ENCODE data around the gene MAPK8IP3.
"Not testable (repeated sequence)": the region's sequence is repeated elsewhere in the genome, so short reads cannot be mapped to it uniquely, and the experiment has no call there.

MAPK8IP3 gene

DNA sequence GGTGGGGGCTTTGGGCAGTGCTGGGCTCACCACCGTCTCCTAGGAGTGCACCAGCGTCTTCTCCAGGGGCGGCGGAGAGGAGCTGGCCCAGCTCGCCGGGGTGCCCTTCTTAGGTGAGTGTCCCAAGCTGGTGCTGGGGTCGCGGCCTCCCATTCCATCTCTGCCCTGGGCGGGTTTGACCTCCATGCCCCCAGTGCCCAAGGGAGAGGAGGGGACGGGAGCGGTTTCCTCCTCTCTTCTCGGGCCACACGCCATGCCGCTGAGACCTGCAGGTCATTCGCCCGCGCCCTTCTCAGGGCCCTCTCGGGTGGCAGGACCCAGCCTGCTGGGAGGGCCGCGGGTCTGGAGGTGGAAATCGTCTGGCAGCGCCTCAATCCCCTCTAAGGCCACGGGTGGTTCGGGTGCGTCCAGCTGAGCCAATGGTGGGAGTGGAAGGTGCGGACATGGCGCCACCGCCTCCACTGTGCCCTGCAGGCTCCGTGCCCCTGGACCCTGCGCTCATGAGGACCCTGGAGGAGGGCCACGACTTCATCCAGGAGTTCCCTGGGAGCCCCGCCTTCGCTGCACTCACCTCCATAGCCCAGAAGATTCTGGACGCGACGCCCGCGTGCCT lies 82.2 kb downstream of the MAPK8IP3 start:
- ATAC-seq: no peak

DNA sequence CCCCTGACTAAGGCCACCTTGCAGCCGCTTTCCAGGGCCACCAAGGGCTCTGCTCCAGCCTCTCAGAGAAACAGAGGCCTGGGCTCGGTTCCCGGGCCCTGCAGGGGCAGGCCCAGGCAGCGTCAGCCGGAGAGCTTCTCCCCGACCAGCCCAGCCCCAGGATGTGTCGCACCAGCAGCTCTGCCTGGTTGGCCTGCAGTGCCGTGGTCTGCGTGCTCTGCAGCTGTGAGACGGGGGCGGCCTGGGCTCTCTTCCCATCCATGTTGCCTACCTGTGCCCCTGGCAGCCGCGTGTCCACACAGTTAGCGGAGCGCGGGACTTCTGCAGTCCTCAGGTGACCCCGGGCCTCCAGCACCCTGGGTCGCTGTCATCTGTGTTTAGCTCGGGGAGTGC lies 82.7 kb downstream of the MAPK8IP3 start:
- no peak for ATAC-seq

DNA sequence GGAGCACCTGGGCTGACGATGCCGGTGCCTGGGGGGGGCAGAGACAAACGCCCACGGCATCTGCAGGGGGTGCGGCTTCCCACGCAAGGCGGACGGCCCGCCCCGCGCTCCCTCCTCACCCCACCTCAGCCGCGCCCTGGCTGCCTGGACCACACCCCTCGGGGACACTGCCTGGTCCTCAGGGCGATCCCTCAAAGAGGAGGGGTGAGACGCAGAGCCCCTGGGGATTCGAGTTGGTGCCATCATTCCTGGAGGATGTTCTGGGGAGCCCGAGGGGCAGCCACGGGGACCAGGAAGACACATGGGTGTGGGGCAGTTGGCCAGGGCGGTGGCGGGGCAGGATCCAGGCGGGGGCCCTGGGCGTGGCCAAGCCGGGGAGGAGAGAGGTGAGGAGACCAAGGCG lies 83.6 kb downstream of the MAPK8IP3 start:
- ATAC-seq: no peak

DNA sequence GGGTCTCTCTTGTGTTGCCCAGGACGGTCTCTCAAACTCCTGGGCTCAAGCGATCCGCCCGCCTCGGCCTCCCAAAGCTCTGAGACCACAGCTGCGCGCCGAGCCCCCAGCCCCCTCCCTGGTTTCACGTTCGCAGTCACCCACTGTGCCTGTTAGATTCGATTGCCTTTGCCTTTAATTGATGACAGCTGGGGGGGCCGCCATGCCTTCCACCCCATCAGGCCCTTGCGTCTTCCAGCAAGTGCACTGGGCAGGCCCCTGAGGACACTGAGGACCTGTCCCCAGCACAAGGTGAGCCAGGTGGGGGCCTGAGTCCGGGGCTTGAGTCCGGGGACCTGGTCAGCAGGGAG lies 84.2 kb downstream of the MAPK8IP3 start:
- ATAC-seq: no peak

DNA sequence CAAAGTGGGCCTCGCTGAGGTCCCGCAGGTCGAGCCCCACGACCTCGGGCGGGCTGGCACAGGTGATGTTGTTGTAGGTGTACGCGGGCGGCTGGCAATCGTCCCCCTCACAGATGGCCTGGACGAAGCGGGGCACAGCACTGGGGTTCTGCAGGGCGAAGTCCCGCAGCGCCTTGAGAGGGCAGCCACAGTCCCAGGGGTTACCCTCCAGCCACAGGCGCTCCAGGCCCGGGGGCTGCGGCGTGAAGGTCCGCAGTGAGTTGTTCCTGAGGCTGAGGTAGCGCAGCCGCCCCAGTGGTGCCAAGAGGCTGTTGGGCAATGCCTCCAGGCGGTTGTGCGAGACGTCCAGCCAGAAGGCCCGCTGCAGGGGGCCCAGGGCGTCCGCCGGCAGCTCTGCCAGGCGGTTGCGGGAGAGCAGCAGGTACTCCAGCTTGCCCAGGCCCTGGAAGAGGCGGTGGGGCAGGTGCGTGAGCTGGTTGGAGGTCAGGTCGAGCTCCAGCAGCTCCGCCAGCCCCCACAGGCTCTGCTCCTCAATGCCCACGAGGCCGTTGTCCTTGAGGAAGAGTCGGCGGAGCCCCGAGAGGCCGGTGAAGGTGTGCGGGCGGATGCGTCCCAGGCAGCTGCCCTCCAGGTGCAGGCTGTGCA lies 84.7 kb downstream of the MAPK8IP3 start:
- no peak for ATAC-seq

DNA sequence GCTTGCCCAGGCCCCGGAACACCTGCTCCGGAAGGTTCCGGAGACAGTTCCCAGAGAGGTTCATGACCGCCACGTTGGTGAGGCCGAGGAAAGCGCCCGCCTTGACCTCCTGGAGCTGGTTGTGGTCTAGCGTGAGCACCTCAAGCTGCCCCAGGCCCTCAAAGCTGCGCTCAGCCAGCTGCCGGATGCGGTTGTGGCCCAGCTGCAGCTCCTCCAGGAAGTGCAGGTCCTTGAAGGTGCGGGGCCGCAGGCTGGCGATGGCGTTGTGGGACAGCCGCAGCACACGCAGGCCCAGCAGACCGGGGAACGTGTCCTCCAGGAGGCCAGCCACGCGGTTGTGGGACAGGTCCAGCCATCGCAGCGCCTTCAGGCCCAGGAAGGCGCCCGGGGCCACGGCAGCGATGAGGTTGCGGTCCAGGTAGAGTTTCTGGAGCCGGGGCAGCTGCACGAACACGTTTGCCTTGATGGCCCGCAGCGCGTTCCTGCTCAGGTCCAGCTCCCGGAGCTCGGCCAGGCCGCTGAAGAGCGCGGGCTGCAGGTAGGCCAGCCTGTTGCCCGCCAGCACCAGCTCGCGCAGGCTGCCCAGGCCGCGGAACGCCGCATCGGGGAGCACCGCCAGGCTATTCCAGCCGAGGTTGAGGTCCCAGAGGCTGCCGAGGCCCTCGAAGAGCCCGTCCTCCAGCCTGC lies 85.4 kb downstream of the MAPK8IP3 start:
- no peak for ATAC-seq

DNA sequence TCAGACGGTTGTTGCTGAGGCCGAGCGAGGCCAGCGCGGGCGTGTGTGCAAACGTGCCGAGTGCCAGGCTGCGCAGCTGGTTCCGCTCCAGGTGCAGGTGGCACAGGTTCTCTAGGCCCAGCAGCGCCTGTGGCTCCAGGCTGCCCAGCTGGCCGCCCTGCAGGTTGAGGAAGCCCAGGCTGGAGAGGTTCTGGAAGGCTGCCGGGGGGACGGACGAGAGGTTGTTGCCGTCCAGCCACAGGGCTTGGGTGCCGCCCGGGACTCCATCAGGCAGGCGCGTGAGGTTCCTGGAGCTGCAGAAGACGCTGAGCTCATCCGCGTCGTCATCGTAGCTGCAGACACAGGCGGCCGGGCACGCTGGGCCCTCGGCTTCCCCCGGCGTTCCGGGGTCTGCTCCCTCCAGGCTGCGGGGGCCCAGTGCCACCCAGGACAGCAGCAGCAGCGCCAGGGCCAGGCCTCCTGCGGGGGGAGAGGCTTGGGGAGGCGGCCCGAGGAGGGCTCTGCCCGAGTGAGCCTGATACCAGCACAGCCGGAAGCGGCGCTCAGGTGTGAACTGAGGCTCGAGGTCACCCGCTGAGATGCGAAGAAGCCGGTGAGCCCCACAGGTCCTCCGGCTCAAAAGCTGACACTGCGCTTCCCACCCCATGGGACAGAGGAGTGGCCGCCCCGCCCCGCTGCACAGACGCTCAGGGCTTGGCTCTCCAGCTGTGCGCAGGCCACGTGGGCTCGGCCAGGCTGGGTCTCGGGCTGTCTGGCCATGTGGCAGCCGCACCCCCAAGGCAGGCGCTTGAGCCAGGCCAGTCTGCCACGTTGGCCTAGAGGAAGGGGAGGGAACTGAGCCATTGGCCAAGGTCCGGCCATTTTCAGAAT lies 86.2 kb downstream of the MAPK8IP3 start:
- no peak for ATAC-seq

DNA sequence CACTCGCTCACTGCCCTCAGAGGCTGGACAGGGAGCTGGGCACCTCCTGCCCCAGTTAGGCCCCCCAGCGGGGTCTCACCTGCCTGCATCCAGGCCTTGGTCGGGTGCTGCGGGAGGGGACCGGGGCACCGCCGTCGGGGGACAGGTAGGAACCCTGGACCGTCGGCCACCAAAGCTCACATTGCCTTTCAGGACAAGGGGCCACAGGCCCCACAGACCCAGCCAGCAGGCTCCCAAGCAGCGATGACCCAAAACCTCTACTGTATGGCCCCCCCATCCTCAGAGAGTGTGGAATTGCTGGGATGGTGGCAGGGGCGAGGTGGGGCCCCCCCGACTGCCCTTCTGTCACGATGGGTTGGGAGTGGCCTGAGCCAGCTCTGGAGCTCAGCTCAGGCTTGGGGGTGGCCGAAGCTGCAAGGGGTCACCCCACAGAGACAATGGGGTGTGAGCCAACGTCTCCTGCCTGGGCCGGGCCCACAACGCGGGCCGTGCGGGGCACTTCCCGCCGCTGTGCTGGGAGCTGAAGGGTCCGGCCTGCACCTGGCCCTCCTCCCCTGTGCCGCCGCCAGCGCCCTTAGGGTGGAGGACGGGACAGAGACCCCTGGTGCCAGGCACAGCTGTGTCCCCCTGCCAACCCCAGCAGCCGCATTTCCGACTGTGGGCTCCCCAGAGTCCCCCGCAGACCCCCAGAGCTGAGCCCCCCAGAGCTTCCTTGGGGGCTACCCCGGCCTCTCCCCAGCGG lies 87.0 kb downstream of the MAPK8IP3 start:
- no peak for ATAC-seq

DNA sequence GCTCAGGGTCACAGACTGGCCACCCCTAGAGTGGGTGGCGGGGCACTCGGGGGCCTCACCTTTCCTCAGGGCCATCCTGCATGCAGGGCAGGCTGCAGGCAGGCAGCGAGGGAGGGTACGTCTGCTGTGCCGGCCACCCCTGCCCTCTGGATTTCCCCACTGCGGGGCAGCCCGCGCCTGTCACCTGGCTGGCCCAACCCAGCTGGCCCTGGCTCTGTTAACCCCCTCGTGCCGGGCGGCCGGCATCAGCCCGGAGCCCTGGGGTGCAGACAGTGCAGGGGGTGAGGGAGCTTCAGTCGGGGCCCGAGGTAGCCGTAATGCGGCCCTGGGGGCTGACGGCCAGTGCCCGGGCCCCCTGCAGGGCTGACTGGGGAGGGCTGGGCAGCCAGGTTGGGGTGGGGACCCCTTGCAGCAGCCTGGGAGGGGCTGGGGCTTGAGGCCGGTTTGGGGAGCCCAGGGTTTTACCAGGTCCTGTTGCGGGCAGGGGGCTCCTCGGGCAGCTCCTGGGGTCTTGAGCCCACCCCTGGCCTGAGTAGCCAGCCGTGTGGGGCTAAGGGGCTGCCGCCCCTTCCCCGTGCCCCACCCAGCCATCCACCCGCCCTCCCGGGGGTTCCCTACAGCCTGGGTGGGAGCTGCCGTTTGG lies 87.7 kb downstream of the MAPK8IP3 start, which contains the start of gene IGFALS:
IGFALS (minus strand) TSS at position 128 of the 643 bp plus-strand sequence; CDS start at position 75, 53 bp downstream.
- no peak for ATAC-seq

DNA sequence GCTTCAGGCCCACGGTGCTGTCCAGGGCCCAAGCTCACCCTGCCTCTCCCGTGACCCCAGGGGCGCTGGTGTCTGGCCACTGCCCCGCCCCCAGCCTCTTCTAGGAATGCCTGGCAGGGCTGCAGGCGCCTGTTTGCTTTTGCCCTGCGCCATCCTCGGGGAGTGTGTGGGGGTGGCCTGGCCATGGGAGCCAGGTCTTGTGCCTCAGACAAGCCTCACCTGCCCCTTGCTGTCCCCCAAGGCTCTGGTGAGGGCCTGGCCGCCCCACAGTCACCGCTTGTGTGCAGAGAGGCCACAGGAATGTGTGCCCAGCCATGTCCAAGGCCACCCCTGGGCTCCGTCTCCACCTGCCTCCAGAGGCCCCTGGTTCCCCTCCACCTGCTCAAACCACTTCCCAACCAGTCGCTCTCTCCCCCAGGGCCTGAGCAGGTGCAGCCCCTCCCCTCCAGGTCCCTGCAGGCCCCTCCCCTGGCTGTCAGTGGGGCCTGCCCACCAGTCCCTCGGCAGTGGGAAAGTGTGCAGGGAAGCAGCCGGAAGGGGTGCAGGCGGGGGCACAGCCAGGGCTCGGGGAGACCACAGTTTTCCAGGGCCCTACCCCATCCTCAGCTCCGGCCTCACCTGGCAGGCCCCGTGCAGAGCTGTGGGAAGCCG lies 88.4 kb downstream of the MAPK8IP3 start:
- ATAC-seq: no peak

DNA sequence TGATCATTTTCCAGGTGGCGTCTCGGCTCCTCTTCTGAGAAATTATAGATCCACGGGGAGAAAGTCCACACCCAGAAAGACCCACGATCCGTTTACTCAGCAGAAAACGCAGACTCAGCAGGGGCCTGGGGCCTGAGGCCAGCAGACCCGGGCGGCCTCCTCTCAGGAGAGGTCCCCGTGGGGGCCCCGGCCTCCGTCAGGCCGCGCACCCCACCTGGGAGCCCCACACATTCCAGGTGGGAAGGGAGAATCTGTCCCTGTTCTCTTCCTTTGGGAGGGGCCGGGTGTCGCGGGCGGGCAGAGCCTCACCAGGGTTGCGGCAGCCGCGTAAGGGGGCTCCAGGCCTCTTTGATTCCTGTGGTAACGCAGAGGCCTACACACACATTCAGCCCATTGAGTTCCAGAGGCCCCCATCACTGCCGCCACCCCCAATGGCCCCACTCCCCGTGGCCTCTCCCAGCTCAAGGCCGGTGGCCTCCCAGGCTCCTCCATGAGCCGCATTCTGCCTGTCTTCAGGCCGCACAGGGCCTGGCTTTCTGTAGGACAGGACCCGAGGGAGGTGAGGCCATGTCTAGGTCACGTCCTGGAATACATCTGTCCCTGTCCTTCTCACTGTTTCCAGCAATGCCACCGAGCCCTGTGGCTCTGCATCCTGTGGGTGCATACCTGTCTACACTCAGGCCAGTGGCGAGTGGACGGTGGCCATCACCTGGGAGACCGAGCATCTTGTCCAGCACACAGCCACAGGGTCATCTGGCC lies 89.1 kb downstream of the MAPK8IP3 start:
- ATAC-seq: no peak

DNA sequence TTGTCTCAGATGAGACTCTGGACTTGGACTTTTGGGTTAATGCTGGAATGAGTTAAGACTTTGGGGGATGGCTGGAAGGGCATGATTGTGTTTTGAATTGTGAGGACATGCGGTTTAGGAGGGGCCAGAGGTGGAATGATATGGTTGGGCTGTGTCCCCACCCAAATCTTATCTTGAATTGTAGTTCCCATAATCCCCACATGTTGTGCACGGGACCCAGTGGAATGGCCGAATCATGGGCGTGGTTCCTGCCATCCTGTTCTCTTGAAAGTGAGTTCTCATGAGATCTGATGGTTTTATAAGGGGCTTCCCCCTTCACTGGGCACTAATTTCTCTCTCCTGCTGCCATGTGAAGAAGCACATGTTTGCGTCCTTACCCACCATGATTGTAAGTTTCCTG lies 93.3 kb downstream of the MAPK8IP3 start:
- ATAC-seq: not testable (repeated sequence)

DNA sequence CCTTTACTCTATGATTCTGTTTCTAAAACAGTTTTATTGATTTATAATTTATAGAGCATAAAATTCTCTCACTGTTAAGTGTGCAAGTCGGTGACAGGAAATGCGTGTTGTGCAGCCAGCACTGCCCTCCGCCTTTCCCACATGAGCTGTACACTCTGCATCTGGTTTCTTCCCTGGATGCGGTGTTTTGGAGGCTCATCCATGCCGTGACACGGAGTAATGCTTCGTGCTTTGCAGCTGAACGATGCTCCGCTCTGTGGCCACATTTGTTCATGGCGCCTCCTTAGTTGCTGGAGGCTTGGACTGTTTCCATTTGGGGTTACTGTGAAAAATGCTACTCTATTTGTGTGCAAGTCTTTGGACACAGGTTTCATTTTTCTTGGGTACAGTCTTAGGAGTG lies 94.7 kb downstream of the MAPK8IP3 start:
- ATAC-seq: no peak

DNA sequence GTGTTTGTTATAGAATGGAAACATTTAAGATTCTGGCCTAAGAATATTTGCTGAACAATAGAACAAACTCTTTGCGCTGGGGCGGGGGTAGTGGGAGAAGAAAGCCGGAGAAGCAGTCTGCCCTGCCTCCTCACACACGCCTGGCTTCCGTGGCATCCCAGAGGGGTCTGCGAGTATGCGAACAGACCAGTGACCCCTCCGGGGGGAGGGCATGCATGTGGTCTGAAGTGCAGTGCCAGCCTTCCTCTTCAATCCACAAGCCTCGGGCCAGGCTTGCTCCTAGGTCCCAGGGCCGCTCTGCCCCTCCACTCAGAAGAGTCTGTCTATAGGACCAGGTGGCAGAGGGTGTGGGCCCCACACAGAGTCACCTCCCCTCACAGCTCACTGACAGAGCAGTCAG lies 101.6 kb downstream of the MAPK8IP3 start:
- ATAC-seq: no peak

DNA sequence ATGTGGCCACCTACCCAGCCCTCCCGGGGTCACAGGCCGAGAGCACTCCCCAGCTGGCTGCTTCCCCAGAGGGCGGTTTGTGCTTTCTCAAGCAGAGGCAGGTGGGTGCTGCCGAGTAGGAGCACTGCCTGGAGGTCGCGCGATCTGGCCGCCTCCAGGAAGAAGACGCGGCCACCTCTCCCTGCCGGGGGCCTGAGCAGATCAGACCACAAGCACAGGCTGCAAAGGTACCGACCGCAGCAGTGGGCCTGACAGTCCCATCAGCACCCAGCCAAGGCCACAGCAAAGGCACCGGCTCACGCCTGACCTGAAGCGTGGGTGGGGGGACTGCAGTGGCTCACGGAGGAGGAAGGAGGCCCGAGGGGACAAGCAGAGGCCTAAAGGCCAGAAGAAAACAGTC lies 102.7 kb downstream of the MAPK8IP3 start:
- no peak for ATAC-seq

DNA sequence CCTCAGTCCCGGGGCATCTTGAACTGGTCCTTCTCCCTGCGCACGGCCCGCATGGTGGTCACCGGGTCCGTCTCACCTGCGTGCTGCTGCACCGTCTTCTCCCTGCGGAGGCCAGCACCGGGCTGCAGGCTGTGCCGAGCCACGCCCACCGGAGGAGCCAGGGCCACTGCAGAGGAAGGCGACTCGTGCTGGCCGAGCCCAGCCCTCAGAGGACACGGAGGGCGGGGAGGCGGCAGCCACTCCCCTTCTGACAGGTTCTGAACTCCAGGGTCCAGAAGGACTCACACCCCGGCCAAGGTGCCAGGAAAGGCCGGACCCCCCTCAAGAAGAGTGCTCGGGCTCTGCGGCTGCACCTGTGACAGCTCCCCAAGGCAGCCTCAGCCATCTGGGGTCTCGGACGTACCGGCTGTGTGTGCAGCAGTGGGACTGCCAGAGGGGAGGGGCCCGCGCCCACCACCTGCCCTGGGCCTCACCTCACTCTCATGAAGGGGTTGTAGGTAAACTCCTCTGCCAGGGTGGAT lies 103.3 kb downstream of the MAPK8IP3 start:
- no peak for ATAC-seq

DNA sequence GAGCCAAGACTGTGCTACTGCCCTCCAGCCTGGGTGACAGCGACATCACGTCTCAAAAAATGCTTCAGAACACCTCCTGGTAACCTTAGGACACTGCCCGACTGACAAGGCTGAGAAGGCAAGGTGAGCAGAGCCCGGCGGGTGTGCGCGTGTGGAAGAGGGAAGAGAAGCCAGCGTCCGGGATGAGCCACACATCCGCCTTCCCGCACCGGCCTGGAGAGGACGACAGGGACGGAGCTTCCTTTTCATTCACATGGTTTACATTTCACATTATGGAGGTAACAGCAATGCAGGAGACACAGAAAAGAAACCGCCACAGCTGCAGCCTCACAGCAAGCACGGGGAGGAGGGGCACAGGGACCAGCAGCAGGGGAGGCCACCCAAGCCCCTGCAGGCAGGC lies 104.1 kb downstream of the MAPK8IP3 start:
- ATAC-seq: no peak

DNA sequence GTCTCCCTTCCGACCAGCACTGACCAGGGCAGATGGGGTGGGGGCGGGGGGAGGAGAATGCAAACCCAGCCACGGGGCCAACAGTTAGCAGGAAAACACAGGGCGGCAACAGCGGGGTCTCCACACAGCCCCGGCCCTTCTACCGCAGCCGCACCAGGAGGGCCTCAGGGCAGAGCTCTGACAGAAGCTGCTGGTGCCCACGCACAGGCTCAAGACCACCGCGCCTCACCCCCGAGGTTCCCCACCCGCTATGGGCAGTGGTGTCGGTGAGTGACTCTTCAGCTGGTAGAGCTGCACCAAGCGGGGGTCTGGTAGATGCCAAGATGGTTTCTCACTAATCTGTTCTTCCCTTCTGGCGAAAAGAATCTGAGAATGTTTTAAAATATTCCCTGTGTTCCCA lies 104.5 kb downstream of the MAPK8IP3 start:
- ATAC-seq: no peak

DNA sequence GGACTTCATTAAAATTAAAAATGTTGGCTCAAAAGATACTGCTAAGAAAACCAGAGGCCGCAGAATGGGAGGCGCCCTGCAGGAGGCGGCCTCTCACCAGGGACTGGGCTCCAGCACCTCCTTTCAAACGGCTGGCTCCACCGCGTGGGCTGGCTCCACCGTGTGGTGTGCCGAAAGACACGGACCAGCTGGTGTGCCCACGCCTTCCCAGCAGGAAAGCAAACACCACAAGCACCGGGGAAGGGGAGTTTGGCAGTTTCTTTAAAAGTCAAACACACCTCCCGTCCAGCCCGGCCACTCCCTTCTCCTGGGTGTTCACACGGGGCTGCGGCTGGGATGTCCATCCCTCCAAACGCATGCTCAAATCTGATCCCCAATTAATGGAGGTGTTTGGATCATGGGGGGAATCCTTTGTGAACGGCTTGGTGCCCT lies 106.8 kb downstream of the MAPK8IP3 start:
- peak; percentile 41 to 51 for ATAC-seq

DNA sequence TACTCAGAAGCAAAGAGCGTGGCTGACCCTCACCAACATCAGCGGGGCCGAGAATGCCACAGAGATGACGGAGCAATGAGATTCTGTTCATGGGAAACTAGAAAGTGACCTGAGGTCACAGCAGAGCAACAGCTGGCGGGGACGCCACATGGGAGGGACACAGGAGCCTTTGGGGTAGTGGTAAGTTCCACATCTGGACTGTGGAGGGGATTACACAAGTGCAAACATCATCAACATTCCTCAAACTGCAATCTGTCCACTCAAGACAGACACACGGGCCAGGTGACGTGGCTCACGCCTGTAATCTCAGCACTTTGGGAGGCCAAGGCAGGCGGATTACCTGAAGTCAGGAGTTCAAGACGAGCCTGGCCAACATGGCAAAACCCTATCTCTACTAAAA lies 109.5 kb downstream of the MAPK8IP3 start:
- no peak for ATAC-seq
